ENCODE data around the gene LRRC8B. TPM values are rescaled to one million over a fixed set of nuclear protein-coding genes. Genes with fewer than 3 reads are reported as not detected.
A peak's percentile ranks its signal among the peaks of the same experiment; 100 is the strongest.

Gene LRRC8B
- total RNA-seq, 2 donors from 2014 or later, result 5.5 to 8.2 TPM

DNA sequence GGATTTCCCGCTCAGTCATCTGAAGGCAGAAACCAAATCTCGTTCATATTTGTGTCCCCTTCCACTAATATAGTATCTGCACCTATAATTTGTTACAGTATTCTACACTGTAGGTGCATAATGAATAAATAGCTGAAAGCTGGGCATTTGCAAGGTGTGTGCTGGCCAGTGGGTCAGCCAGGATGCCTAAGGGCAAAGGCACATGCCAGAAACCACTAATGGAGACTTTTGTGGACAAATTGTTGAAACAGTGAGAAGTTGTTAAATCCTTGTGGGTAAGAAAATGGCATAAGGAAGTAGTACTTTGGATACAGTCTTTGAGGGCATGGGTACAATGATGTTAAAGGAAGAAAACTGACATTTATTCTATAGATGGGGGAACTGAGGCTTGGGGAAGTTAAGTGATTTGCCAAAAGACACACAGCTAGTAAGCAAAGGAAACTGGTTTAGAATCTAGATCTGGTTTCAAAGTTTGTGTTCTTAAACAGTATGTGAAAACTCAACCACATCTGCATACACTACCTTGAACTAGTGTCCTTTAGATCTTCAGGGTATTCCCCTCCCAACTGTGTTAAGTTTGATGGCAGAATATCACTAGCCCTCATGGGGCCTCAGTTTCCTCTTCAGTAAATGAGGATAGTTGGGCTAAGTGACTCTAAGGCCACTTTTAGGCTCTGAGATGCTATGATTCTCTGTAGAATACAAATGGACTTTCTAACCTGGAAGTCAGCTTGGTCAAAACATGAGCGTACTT lies 81.8 kb downstream of the LRRC8B start:
- no peak overlapping the region for H3K4me3 ChIP-seq
- H3K36me3 ChIP-seq, result no peaks in the 10 kb centered on the region
- no peaks in the 10 kb centered on the region for H3K9me3 ChIP-seq
- peaks cover 0 to 70% of the 10 kb centered on the region in 2 donors for H3K4me1 ChIP-seq
- TF ChIP-seq, protein P1, sequence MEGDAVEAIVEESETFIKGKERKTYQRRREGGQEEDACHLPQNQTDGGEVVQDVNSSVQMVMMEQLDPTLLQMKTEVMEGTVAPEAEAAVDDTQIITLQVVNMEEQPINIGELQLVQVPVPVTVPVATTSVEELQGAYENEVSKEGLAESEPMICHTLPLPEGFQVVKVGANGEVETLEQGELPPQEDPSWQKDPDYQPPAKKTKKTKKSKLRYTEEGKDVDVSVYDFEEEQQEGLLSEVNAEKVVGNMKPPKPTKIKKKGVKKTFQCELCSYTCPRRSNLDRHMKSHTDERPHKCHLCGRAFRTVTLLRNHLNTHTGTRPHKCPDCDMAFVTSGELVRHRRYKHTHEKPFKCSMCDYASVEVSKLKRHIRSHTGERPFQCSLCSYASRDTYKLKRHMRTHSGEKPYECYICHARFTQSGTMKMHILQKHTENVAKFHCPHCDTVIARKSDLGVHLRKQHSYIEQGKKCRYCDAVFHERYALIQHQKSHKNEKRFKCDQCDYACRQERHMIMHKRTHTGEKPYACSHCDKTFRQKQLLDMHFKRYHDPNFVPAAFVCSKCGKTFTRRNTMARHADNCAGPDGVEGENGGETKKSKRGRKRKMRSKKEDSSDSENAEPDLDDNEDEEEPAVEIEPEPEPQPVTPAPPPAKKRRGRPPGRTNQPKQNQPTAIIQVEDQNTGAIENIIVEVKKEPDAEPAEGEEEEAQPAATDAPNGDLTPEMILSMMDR (IDR thresholded peaks at IDR 0.05), result no peak
- DNase-seq (ENCODE audit: low spot score), result no peak
- peak overlapping the region; percentile 70 to 73 for H3K27ac ChIP-seq
- no peaks in the 10 kb centered on the region for H3K27me3 ChIP-seq

DNA sequence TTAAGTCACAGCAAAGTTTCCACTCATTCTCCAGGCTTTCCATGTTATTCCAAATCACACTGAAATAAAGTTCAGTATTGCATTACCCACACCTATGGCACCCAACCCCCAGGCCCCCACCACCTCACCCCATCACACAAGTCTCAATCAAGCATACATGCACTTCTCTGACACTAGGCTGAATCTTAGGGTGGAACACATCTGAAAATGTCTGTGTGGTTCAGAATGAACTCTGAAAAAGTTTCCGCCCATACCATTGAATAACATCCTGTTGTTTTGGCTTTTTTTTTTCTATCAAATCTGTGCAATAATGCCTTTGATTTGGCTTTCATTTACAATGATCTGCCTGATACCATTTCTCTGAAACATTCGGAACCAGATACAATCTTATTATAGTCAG lies 82.5 kb downstream of the LRRC8B start:
- Histone ChIP-seq H3K36me3 (no peaks in the 10 kb centered on the region), H3K9me3 (no peaks in the 10 kb centered on the region), H3K4me1 (peaks cover 0 to 70% of the 10 kb centered on the region in 2 donors), H3K27me3 (no peaks in the 10 kb centered on the region), H3K4me3 (no peak overlapping the region), H3K27ac (peak overlapping the region; percentile 70 to 73)
- TF ChIP-seq, protein P1 (IDR thresholded peaks at IDR 0.05), result no peak
- no peak for DNase-seq (ENCODE audit: low spot score)

DNA sequence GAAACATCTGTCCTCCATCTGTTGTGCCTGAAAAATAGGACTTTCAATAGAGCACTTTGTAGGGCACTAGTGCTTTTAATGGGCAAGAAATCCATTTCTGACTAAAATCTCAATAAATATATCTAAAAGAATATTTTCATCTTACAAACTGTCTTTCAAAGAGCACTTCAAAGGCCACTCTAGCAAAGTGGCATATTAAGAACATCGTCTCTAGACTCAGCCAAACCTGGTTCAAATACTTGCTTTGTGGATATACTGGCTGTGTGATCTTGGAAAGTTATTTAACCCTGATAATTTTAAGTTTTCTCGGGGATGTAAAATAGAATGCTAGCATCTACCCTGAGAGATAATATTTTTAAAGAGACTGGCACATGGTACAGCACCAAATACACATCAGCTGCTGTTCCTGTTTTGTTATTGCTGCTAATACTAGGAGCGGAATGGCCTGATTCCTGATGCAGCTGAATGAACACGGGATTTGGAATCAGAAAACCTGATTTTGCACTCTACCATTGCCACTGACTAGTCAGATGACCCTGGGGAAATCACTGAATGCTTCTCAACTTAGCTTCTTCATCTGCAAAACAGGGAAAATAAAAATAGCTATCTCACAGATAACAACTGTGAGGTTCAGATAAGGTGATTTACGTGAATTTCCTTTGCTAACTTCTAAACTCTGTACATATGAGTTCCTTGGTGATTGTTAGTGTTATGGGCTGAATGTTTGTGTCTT lies 83.1 kb downstream of the LRRC8B start:
- TF ChIP-seq, protein P1 (IDR thresholded peaks at IDR 0.05), result no peak
- DNase-seq (ENCODE audit: low spot score), result no peak
- Histone ChIP-seq H3K9me3 (no peaks in the 10 kb centered on the region), H3K4me1 (peaks cover 0 to 67% of the 10 kb centered on the region in 2 donors), H3K36me3 (no peaks in the 10 kb centered on the region), H3K4me3 (no peak overlapping the region), H3K27me3 (no peaks in the 10 kb centered on the region), H3K27ac (peak overlapping the region; percentile 70 to 73)

DNA sequence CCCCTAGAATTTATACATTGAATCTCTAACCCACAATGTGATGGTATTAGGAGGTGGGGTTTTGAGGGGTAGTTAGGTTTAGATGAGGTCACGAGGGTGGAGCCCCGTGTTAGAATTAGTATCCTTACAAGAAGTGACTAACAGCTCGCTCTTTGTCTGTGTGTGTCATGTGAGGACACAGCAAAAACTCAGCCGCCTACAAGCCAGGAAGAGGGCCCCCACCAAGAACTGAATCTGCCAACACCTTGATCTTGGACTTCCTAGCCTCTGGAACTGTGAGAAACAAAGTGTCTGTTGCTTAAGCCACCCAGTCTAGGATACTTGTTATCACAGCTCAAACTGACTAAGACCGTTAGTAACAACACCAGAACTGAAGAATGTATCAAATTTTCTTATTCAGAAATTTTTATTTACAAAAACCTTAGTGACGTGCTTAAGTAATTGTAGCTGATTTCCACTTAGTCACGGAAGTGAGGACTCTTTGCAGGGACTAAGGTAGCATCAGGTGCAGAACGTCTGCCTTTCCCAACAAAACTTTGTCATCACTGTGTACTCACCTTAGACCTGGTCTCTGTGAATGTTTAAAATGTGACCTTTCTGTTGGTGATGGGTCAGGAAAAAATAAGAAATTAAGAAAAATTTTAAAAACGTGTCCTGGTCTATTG lies 83.8 kb downstream of the LRRC8B start:
- peaks cover 0 to 60% of the 10 kb centered on the region in 2 donors for H3K4me1 ChIP-seq
- no peak overlapping the region for H3K4me3 ChIP-seq

DNA sequence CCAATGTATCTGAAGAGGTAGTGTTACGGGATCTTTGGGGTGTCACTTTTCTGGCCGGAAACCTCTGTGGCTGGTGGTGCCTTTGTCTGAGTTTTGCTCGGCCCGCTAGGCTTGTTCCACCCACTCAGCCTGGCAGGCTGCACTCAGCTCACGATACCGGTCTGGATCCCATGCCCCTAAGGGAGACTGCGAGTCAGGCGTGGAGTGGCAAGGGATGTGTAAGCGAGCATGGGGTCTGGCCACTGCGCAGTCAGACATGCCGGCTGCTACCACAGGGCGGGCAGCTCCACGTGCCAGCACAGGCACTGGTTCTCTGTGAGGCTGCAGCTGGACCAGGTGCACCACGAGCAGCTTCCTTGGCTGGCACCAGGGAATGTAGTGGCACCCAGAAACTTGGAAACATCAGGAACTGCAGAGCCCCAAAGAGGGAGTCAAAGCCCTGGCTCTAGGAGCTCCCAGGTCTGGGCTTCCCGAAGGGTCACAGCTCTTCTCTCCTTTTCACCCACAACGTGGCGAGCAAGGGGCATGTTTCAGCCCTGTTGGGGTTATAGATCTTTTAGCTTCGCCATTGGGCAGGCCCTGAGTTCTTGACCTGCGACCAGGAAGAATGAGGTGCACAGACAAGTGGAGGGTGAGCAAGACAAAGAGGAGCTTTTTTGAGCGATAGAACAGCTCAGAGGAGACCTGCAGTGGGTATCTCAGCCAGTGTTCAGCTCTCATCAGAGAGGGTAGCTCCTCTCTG lies 84.5 kb downstream of the LRRC8B start:
- H3K4me3 ChIP-seq, result no peak overlapping the region
- H3K36me3 ChIP-seq, result no peaks in the 10 kb centered on the region
- DNase-seq (ENCODE audit: low spot score), result no peak
- peaks cover 0 to 56% of the 10 kb centered on the region in 2 donors for H3K4me1 ChIP-seq
- H3K9me3 ChIP-seq, result no peaks in the 10 kb centered on the region
- peak overlapping the region; percentile 70 to 73 for H3K27ac ChIP-seq
- TF ChIP-seq, protein P1 (IDR thresholded peaks at IDR 0.05), result no peak
- H3K27me3 ChIP-seq, result no peaks in the 10 kb centered on the region

More for the DNA sequence above, 83.8 kb downstream of the LRRC8B start:
- no peaks in the 10 kb centered on the region for H3K36me3 ChIP-seq
- peak overlapping the region; percentile 70 to 73 for H3K27ac ChIP-seq
- peak; percentile 61 for DNase-seq (ENCODE audit: low spot score)
- no peaks in the 10 kb centered on the region for H3K9me3 ChIP-seq
- TF ChIP-seq, protein P1 (IDR thresholded peaks at IDR 0.05), result no peak
- H3K27me3 ChIP-seq, result no peaks in the 10 kb centered on the region
